Gastrocnemius medialis (tissue), 4 donors: Measurements from ENCODE around the gene HSPG2.

Experiments used
- POLR2A ChIP-seq, 2 donors: fragments of 450-650 bp; IDR thresholded peaks; one replicate each; pipeline ENCODE4 v1.6.1; 2017; ENCODE audit warnings: antibody characterized with exemption in 2 of 2, mild to moderate bottlenecking in 2 of 2, moderate library complexity in 2 of 2
- TF ChIP-seq, protein P1 (sequence below), 5 experiments: fragments of 450-650 bp in 3 of 5; fragments of 200-600 bp in 2 of 5; sonication (generic) in 2 of 5; IDR thresholded peaks in 4 of 5; conservative IDR thresholded peaks in 1 of 5; 1 replicate in 4 of 5; 2 replicates in 1 of 5; pipeline ENCODE4 v1.5.1; 2016 to 2019; ENCODE audit warnings: antibody characterized with exemption in 5 of 5, mild to moderate bottlenecking in 3 of 5, moderate library complexity in 3 of 5

DNA sequence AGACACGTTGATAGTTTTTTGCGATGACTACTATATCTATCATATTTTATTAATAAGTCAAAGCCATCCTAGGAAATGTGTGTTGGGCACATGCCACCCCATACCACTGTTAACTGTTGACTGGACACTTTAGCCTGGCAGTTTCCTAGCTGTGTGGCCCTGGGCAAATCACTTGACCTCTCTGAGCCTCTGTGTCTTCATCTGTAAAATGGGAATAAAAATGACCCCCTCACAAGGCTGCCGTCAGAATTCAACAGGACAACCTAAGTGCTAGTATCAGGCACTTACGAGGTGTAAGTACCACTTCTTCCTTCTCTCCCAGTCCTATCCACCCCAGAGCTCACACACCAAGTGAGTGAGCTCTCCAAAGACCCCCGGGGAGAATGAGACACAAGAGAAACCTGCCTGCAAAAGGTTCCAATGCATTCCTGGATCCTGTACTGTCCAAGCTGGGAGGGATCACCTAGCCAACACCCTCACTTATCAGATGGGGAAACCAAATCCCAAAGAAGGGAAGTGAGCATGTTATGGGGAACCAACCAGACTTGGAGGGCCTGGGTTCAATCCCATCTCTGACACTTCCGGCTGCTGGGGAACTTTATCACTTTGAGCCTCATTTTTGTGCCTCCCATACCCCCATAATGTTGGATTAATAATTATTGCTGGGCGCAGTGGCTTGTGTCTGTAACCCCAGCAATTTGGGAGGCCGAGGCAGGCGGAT is 24.9 kb downstream of the HSPG2 start:
- TF ChIP-seq, protein P1, sequence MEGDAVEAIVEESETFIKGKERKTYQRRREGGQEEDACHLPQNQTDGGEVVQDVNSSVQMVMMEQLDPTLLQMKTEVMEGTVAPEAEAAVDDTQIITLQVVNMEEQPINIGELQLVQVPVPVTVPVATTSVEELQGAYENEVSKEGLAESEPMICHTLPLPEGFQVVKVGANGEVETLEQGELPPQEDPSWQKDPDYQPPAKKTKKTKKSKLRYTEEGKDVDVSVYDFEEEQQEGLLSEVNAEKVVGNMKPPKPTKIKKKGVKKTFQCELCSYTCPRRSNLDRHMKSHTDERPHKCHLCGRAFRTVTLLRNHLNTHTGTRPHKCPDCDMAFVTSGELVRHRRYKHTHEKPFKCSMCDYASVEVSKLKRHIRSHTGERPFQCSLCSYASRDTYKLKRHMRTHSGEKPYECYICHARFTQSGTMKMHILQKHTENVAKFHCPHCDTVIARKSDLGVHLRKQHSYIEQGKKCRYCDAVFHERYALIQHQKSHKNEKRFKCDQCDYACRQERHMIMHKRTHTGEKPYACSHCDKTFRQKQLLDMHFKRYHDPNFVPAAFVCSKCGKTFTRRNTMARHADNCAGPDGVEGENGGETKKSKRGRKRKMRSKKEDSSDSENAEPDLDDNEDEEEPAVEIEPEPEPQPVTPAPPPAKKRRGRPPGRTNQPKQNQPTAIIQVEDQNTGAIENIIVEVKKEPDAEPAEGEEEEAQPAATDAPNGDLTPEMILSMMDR (IDR thresholded peaks at IDR 0.05 in 4 of 5, conservative IDR thresholded peaks at IDR 0.05 in 1 of 5) = no peak
- TF ChIP-seq POLR2A (IDR thresholded peaks at IDR 0.05) = no peak
